Measurements from ENCODE around the gene C8B.
A peak's percentile ranks its signal among the peaks of the same experiment; 100 is the strongest.

Gene C8B

DNA sequence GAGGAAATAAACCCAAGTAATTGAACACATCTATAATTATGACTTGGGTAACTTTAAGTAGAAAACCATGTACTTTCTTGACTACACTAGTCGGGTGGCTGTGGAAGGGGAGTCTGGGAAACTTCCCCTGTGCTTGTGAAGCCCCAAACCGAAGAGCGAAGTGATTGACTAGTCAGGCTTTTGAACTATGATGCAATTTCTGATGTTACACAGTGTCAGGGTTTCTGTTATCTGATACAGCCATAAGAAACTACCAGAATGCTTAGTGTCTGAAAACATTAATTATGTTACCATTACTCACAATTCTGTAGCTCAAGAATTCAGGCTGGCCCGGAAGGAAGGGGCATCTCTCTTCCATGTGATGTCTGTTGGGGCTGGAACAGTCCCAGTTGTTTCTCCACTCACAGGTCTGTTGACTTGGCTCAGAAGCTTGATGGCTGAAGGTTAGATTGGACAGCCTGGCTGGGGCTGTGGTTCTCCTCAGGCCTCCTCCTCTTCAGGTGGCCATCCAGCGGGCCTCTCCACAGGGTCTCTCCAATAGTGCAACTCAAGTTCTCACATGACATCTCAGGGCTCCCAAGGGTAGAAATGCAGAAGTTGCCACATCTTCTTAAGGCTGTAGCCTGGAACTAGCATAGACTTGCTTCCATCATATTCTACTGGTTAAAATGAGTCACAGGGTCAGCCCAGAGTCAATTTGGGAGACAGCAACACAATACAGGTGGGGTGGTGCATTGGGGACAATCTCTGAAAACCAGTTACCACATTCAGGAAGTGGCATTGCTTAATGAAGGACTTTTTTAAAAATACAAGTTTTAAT lies 8.3 kb upstream of the C8B start:
- peak overlapping the region; percentile 71 for H3K27ac ChIP-seq (replicated peaks)
- H3K27me3 ChIP-seq (ENCODE audit: insufficient read depth, poor library complexity, severe bottlenecking) = no peaks in the 10 kb centered on the region
- TF ChIP-seq CTCF (IDR thresholded peaks at IDR 0.05; ENCODE audit: insufficient read depth, low read length) (no peak), POLR2AphosphoS5 (IDR thresholded peaks at IDR 0.05; ENCODE audit: low read depth) (0 out of 2 replicates have a peak, but pooled peaks have one; percentile 28), SPI1 (IDR thresholded peaks at IDR 0.05; ENCODE audit: borderline replicate concordance, low read depth) (peak; percentile 41; the same call in 1 of the 2 replicates), REST (IDR thresholded peaks at IDR 0.05; ENCODE audit: insufficient replicate concordance, low read depth) (no peak)
- H3K4me3 ChIP-seq (replicated peaks; ENCODE audit: insufficient read depth, low read length) = no peak overlapping the region
- peak; percentile 84 to 85 for DNase-seq (ENCODE audit: low read depth in 1 of 2, low spot score in 1 of 2)

DNA sequence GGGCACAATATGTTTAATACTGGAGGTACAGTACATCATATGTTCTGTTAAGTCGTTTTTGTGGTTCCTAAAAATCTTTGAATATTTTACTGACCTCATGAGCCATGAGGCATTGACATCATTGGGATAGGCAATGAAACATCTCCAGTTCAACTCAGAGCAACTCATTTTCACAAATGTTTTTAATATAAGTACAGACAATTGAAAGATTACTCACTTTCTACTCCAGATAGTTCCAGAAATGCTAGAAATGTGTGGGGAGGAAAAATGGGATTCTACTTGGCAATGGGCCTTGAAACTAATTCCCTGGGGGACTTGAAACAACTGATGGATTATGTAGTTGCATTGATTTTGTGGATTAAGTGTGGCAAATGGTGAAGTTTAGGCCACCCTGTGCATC lies 7.2 kb upstream of the C8B start:
- Histone ChIP-seq H3K4me3 (replicated peaks; ENCODE audit: insufficient read depth, low read length) (no peak overlapping the region), H3K27me3 (ENCODE audit: insufficient read depth, poor library complexity, severe bottlenecking) (no peaks in the 10 kb centered on the region), H3K27ac (replicated peaks) (no peak overlapping the region)
- no peak for DNase-seq (ENCODE audit: low read depth in 1 of 2, low spot score in 1 of 2)
- TF ChIP-seq POLR2AphosphoS5 (IDR thresholded peaks at IDR 0.05; ENCODE audit: low read depth) (no peak), SPI1 (IDR thresholded peaks at IDR 0.05; ENCODE audit: borderline replicate concordance, low read depth) (no peak), CTCF (IDR thresholded peaks at IDR 0.05; ENCODE audit: insufficient read depth, low read length) (no peak), REST (IDR thresholded peaks at IDR 0.05; ENCODE audit: insufficient replicate concordance, low read depth) (no peak), GABPA (IDR thresholded peaks at IDR 0.05; ENCODE audit: low read depth) (no peak)

GRCh38 chr1:56970280-56970679 lies 4.5 kb upstream of the C8B start:
- no peak overlapping the region for H3K4me3 ChIP-seq (replicated peaks; ENCODE audit: insufficient read depth, low read length)
- TF ChIP-seq SPI1 (IDR thresholded peaks at IDR 0.05; ENCODE audit: borderline replicate concordance, low read depth) (no peak), CTCF (IDR thresholded peaks at IDR 0.05; ENCODE audit: insufficient read depth, low read length) (no peak), POLR2AphosphoS5 (IDR thresholded peaks at IDR 0.05; ENCODE audit: low read depth) (no peak), REST (IDR thresholded peaks at IDR 0.05; ENCODE audit: insufficient replicate concordance, low read depth) (no peak), GABPA (IDR thresholded peaks at IDR 0.05; ENCODE audit: low read depth) (no peak)

More at GRCh38 chr1:56970280-56970679, 4.5 kb upstream of the C8B start:
- Histone ChIP-seq H3K27ac (replicated peaks) (no peak overlapping the region), H3K27me3 (ENCODE audit: insufficient read depth, poor library complexity, severe bottlenecking) (no peaks in the 10 kb centered on the region)
- DNase-seq (ENCODE audit: low read depth in 1 of 2, low spot score in 1 of 2) = no peak
